Keratinocyte (primary cell): ENCODE results near the gene ANKRD62. TPM values are rescaled to one million over a fixed set of nuclear protein-coding genes. Genes with fewer than 3 reads are reported as not detected.

Source experiments
- DNase-seq: peaks from one replicate; pipeline ENCODE4 v3.0.0-alpha.2; 2011; ENCODE audit warnings: low read depth, missing footprints, low spot score
- FAIRE-seq: peaks from 2 replicates; lab custom pipeline; 2011; peaks lifted over from hg19 to GRCh38; lab: Jason Lieb, UNC
- H2AFZ ChIP-seq: 2 replicates; pipeline ENCODE4 v1.6.0; 2012; ENCODE audit warnings: low read length, control low read depth, inconsistent platforms; ENCODE audit not compliant: control insufficient read depth
- H3K27ac ChIP-seq: 2 replicates; pipeline ENCODE4 v1.5.1; 2011; ENCODE audit warnings: low read length; ENCODE audit not compliant: control insufficient read depth, insufficient read depth
- H3K27me3 ChIP-seq: 3 replicates; pipeline ENCODE4 v1.6.0; 2011; ENCODE audit warnings: low read length; ENCODE audit not compliant: control insufficient read depth, insufficient read depth; ENCODE audit errors: extremely low read depth
- H3K36me3 ChIP-seq, 2 experiments: 2 replicates in 1 of 2; 3 replicates in 1 of 2; pipeline ENCODE4 v1.5.1; 2011; ENCODE audit warnings: low read length in 2 of 2, mild to moderate bottlenecking in 1 of 2; ENCODE audit not compliant: control insufficient read depth in 2 of 2, insufficient read depth in 2 of 2; ENCODE audit errors: extremely low read depth in 1 of 2
- H3K4me1 ChIP-seq: 3 replicates; pipeline ENCODE4 v1.5.1; 2011; ENCODE audit warnings: low read length; ENCODE audit not compliant: control insufficient read depth, insufficient read depth; ENCODE audit errors: extremely low read depth
- H3K4me2 ChIP-seq: 3 replicates; pipeline ENCODE4 v1.6.0; 2011; ENCODE audit warnings: low read depth, low read length; ENCODE audit not compliant: control insufficient read depth, insufficient read depth; ENCODE audit errors: extremely low read depth
- H3K4me3 ChIP-seq, 3 experiments: fragments of 200-600 bp in 1 of 3; sonication (generic) in 1 of 3; 2 replicates in 2 of 3; 3 replicates in 1 of 3; pipeline ENCODE4 v1.5.1; 2011 to 2016; ENCODE audit warnings: low read length in 3 of 3, mild to moderate bottlenecking in 3 of 3, control low read depth in 2 of 3, inconsistent platforms in 1 of 3, low read depth in 1 of 3, mixed read lengths in 1 of 3, mixed run types in 1 of 3, moderate library complexity in 1 of 3; ENCODE audit not compliant: control insufficient read depth in 2 of 3, insufficient read depth in 2 of 3; ENCODE audit errors: extremely low read depth in 1 of 3
- H3K79me2 ChIP-seq: 2 replicates; pipeline ENCODE4 v1.6.0; 2012; ENCODE audit warnings: low read length; ENCODE audit not compliant: control insufficient read depth, insufficient read depth
- H3K9ac ChIP-seq: 3 replicates; pipeline ENCODE4 v1.6.0; 2011; ENCODE audit warnings: low read length; ENCODE audit not compliant: control insufficient read depth, insufficient read depth; ENCODE audit errors: extremely low read depth
- H3K9me1 ChIP-seq: 3 replicates; pipeline ENCODE4 v1.6.0; 2011; ENCODE audit warnings: low read length; ENCODE audit not compliant: control insufficient read depth, insufficient read depth; ENCODE audit errors: extremely low read depth
- H3K9me3 ChIP-seq: 2 replicates; pipeline ENCODE4 v1.5.1; 2012; ENCODE audit warnings: low read depth, low read length; ENCODE audit not compliant: control insufficient read depth
- H4K20me1 ChIP-seq: 3 replicates; pipeline ENCODE4 v1.6.0; 2011; ENCODE audit warnings: low read length; ENCODE audit not compliant: control insufficient read depth, insufficient read depth; ENCODE audit errors: extremely low read depth
- EZH2 ChIP-seq: IDR thresholded peaks from one replicate; pipeline ENCODE4 v1.6.1; 2012; ENCODE audit warnings: inconsistent platforms, mild to moderate bottlenecking, low read length, moderate library complexity
- dilution Hi-C: fragments of 300-500 bp; cut with MboI; formaldehyde crosslinking; loops from one replicate; pipeline ENCODE4 v1.7.0; 2020; ENCODE audit warnings: low sequenced_read_pairs; ENCODE audit not compliant: extremely low pct_ligation_motif_present
- polyA plus RNA-seq, 5 experiments: library from polyadenylated mRNA; depleted of rRNA in 3 of 5; stranded (reverse) in 3 of 5; stranded (forward) in 1 of 5; unstranded in 1 of 5; fragments of >200 nt; gene quantifications; 1 replicate in 1 of 5; 2 replicates in 3 of 5; 3 replicates in 1 of 5; pipeline versions ENCODE4 v1.2.1 to v1.2.3, GENCODE V29; 2011 to 2012; ENCODE audit warnings: missing spikeins in 2 of 5, low read depth in 1 of 5, low replicate concordance in 1 of 5
- TF ChIP-seq, protein P1 (sequence below), 3 experiments: IDR thresholded peaks in 1 of 3; conservative IDR thresholded peaks in 1 of 3; optimal IDR thresholded peaks in 1 of 3; 2 replicates in 2 of 3; 3 replicates in 1 of 3; pipeline versions ENCODE3 to v1.5.1; 2011; ENCODE audit warnings: low read length in 3 of 3, mild to moderate bottlenecking in 3 of 3, moderate library complexity in 2 of 3, control low read depth in 1 of 3, inconsistent platforms in 1 of 3; ENCODE audit not compliant: insufficient read depth in 2 of 3; ENCODE audit errors: extremely low read depth in 1 of 3

ANKRD62 gene
- polyA plus RNA-seq, 1 donor (not counting 4 experiments of a cell fraction or from before 2014, with no cell fraction given) = not detected

DNA sequence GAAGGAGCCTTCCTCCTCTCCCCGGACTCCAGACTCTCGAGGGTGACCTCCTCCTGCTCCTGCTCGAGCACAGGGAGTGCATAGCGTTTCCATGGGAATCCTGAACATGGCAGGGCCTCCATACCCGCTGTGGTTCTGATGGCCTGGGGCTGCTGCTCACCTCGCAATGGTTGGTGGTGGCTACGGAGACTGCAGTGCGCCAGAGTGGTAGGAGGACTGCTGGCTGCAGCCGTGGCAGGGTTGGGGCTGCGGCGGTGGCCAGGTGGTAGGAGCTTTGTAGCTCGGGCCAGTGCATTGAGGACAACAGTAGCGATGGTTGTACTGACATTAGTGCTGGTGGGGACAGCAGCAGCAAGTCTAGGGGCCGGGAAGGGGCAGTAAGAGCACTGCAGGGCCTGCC lies 32.0 kb upstream of the ANKRD62 start:
- Histone ChIP-seq H3K4me2 (no peak overlapping the region), H3K9me3 (no peaks in the 10 kb centered on the region), H3K9ac (no peak overlapping the region), H3K9me1 (no peaks in the 10 kb centered on the region), H3K79me2 (no peaks in the 10 kb centered on the region), H3K4me1 (no peaks in the 10 kb centered on the region), H4K20me1 (no peaks in the 10 kb centered on the region), H3K36me3 (no peaks in the 10 kb centered on the region), H3K27me3 (no peaks in the 10 kb centered on the region), H3K27ac (no peak overlapping the region), H3K4me3 (no peak overlapping the region), H2AFZ (no peak overlapping the region)
- FAIRE-seq (no peak), DNase-seq (no peak)
- TF ChIP-seq EZH2 = no peak
- TF ChIP-seq, protein P1, sequence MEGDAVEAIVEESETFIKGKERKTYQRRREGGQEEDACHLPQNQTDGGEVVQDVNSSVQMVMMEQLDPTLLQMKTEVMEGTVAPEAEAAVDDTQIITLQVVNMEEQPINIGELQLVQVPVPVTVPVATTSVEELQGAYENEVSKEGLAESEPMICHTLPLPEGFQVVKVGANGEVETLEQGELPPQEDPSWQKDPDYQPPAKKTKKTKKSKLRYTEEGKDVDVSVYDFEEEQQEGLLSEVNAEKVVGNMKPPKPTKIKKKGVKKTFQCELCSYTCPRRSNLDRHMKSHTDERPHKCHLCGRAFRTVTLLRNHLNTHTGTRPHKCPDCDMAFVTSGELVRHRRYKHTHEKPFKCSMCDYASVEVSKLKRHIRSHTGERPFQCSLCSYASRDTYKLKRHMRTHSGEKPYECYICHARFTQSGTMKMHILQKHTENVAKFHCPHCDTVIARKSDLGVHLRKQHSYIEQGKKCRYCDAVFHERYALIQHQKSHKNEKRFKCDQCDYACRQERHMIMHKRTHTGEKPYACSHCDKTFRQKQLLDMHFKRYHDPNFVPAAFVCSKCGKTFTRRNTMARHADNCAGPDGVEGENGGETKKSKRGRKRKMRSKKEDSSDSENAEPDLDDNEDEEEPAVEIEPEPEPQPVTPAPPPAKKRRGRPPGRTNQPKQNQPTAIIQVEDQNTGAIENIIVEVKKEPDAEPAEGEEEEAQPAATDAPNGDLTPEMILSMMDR (optimal IDR thresholded peaks at IDR 0.05 in 1 of 3, IDR thresholded peaks at IDR 0.05 in 1 of 3, conservative IDR thresholded peaks at IDR 0.05 in 1 of 3; ENCODE audit: extremely low read depth in 1 of 3, insufficient read depth in 2 of 3, low read length in 3 of 3) = no peak
- dilution Hi-C loops = no loop called here

DNA sequence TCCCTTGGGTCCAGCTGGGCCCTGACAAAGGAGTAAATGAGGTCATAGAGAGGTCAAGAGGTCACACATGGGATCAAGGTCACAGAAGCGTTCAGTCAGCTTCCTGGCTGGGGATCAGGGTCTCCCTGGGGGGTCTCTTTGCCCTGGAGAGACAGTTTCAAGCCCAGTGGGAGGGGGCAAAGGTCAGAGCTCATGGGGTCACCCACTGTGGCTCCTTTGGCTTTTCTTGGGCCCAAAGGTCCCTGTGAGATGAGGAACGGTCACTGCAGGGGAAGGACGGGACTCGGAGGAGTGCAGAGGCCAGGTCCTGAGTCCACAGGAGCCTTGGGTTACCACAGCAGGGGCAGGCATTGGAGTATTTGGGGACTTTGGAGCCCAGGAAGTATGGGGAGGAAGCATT lies 30.7 kb upstream of the ANKRD62 start:
- Histone ChIP-seq H3K27me3 (no peaks in the 10 kb centered on the region), H3K9ac (no peak overlapping the region), H3K4me1 (no peaks in the 10 kb centered on the region), H3K79me2 (no peaks in the 10 kb centered on the region), H3K9me3 (no peaks in the 10 kb centered on the region), H3K27ac (no peak overlapping the region), H3K4me2 (no peak overlapping the region), H3K4me3 (no peak overlapping the region), H3K36me3 (no peaks in the 10 kb centered on the region), H4K20me1 (no peaks in the 10 kb centered on the region), H3K9me1 (no peaks in the 10 kb centered on the region), H2AFZ (no peak overlapping the region)
- dilution Hi-C loops = no loop called here
- no peak for TF ChIP-seq EZH2
- TF ChIP-seq, protein P1 (optimal IDR thresholded peaks at IDR 0.05 in 1 of 3, IDR thresholded peaks at IDR 0.05 in 1 of 3, conservative IDR thresholded peaks at IDR 0.05 in 1 of 3; ENCODE audit: extremely low read depth in 1 of 3, insufficient read depth in 2 of 3, low read length in 3 of 3) = no peak
- DNase-seq (no peak), FAIRE-seq (no peak)
